Measurements from ENCODE around the gene MAP3K4.

- no peak for TF ChIP-seq CTCF (IDR thresholded peaks at IDR 0.05)
- no peak for TF ChIP-seq POLR2A (IDR thresholded peaks at IDR 0.05)
Observed at GRCh38 chr6:161116554-161116953, 125.0 kb downstream of the MAP3K4 start.

Data from esophagus squamous epithelium (tissue), 4 donors.